Left forelimb (tissue), 1 donor: ENCODE measurements around the gene MRGPRD.
"Not testable (repeated sequence)": the region's sequence is repeated elsewhere in the genome, so short reads cannot be mapped to it uniquely, and the experiment has no call there.

Experiments used
- DNase-seq: peaks from one replicate; pipeline ENCODE4 v3.0.0-alpha.2; 2018; ENCODE audit warnings: low spot score

The MRGPRD gene

DNA sequence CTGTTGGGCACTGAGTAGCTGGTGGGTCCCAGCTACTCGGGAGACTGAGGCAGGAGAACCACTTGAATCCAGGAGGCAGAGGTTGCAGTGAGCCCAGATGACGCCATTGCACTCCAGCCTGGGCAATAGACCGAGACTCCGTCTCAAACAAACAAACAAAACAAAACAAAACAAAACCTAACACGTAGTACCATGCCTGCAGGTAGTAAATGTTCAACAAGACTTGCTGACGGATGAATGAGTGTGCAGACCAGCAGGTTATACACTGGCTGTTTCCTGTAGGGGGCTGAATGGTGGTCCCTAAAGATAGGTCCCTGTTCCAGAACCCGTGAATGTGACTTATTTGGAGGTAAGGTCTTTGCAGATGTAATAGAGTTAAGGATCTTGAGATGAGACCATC, 12.8 kb upstream of the MRGPRD start:
- DNase-seq: no peak

DNA sequence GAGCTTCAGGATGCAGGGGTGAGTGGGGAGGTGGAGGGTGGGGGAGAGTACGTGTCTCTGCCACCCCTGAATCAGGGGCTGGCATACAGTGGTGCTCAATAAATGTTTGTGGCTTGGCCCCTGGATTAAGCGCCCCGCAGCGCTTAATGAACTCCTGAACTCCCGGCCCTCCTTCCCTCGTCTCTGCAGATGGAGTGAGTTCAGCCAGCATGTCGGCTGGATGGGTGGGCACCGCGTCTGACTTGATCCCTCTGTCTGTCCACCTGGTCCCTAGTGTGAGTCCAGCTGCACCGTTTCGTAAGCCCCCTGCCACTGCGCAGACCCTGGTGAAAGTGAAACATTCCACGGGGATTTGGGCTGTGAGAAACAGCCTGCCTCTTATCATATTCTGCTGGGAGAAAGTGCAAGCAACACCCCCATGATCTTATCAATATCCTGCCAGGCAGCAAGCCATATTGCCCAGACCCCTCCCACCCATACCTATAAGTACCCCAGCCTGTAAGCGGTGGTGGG, 12.0 kb upstream of the MRGPRD start:
- no peak for DNase-seq

DNA sequence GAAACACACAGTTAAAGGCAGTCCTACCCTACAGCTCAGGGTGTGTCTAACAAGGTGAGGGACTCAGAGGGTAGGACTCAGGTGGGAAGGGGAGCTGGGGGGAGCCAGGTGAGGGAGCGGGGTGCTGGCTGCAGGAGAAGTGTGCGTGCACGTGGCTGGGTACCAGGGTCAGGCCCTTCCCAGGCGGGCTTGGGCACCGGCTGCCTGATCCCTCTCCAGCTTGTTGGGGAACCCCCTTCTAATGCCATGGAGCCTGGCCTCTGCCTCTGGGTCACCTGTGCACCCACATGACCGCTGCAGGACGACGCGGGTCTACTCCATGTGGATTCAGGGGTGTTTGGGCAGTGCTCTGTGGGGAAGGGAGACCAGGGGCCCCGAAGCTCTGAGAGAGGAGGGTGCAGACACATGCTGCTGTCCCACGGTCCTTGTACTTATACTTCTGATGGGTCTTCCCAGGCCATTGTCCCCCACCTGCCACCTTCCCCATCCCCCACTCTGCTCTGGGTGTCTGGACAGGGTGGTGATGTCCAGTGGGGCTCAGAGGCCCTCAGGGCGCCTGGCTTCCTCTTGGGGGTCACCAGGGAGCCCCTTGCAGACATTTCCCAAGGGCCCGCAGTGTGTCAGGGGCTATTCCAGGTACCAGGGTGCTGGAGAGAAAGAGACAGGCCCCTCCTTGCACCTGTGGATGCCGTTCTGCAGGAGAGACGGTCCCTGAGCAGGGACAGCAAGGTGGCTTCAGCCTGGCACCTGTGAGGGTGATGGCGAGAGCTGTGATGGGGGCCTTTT, 10.4 kb upstream of the MRGPRD start:
- DNase-seq: peak; percentile 56

DNA sequence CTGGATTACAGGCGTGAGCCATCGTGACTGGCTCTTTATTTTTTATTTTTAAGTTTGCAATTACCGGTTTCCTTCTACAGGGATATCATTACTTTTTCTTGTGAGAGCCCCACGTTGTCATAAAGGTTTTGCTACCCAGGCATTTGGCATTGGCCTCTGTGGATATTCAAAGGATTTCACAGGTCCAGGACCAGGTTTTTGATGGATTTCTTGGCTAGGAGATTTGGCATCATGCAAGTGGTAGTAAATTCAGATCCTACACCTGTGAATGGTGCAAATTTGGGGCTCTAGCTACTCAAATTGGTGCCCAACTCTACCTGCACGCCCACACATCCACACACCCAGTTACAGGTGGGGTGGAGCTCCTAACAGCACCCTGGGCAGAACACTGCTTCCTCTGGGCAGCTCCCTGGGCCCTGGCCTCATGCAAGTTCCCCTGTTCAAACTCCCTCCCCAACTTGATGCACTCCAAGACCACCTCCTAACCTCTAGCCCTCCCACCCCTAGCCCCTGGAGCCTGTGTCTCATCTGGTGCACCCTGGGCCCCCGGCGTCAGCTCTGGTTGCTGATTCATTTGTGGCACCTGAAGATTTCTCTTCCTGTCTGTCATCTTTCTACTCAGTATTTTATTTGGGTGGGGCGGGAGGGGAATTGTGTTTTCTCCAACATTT, 9.3 kb upstream of the MRGPRD start:
- DNase-seq: peak; percentile 48

DNA sequence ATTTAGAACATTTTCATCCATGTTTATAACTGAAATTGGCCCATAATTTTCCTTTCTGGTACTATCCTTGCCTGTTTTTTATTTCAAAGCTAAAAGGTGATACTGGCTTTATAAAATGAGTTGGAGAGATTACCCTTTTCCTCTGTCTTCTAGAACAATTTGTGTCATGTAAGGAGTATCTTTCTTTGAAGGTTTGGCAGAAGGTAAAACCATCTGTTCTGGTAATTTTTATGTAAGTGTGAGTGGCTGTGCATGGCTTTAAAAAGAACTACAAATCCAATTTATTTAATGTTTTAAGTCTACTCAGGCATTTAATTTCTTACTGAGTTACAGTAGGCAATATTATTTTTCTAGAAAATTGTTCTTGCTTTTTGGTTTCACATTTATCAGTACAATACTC, 7.7 kb upstream of the MRGPRD start:
- no peak for DNase-seq

DNA sequence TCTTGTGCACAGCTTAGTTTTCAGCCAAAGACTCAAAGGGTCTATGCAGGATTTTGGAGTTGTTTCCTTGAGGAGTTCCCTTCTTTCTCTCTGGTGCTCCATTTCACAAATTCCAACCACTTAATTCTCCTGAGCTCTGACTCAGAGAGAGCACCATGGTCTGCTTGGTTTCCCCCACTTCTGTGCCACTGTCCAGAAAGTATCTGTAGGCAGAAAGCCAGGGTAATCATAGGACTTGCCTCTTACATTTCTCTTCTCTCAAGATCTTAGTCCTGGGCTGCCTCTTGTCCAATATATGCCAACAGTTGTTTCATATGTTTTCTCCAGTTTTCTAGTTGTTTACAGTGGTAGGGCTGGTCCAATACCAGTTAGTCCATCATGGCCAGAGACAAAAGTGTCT, 6.4 kb upstream of the MRGPRD start:
- DNase-seq: no peak

DNA sequence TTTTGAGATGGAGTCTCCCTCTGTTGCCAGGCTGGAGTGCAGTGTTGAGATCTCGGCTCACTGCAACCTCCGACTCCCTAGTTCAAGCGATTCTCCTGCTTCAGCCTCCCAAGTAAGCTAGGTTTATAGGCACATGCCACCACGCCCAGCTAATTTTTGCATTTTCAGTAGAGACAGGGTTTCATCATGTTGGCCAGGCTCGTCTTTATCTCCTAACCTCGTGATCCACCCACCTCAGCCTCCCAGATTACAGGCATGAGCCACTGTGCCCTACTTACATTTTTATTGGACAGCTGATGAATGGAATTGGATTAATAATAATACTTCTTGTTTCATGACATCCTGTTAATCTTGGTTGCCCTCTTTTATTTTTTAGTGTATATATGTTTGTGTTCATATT, 3.0 kb upstream of the MRGPRD start:
- DNase-seq: no peak

DNA sequence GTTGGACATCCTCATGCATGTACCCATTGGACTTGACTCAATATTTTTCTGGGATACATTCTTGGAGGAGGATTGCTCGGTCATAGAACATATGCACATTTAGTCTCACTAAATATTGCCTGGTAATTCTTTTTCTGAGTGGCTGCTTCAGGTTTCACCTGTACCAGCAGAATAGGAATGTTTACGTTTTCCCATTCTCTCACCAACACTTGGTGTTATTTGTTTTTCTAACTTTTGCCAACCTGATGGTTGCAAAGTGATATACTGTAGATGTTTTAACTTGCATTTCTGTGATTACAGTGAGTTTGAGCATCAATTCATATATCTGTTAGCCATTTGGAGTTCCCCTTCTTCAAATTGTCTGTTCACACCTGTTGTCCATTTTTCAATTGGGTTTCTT, 1.3 kb upstream of the MRGPRD start:
- DNase-seq: no peak

DNA sequence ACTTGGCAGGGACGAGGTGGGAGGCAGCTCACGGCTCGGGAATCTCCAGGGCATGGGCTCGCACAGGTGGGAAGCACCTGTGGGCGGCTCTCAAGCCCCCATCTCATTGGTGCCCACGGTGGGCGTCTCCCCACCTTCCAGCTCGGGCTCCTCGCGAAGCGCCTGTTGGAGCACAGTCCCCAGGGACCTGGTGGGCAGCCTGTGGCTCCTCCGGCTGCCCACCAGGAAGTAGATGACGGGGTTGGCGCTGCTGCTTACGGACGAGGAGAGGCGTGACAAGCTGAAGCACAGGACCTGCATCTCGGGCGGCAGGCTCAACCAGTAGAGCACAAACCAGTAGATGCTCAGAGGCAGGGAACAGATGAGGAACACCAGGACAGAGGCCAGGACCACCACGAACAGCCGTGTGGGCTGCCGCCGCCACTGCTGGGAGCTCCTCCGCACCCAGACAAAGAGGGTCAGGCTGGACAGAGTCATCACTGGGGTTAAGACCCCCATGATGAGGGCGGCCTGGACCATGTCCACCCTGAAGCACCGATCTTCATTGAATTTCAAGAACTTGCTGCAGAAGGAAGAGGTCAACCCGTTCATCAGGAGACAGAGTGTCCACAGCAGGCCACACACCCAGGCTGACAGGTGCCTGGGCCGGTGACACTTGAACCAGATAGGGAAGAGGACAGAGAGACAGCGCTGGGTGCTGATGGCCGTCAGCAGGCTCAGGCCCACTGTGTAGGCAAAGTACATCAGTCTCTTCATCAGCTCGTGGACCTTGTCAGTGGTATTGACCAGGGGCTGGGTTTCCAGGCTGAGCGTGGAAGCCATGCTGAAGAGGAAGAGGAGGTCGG, 633 bp downstream of the MRGPRD start:
- no peak for DNase-seq

DNA sequence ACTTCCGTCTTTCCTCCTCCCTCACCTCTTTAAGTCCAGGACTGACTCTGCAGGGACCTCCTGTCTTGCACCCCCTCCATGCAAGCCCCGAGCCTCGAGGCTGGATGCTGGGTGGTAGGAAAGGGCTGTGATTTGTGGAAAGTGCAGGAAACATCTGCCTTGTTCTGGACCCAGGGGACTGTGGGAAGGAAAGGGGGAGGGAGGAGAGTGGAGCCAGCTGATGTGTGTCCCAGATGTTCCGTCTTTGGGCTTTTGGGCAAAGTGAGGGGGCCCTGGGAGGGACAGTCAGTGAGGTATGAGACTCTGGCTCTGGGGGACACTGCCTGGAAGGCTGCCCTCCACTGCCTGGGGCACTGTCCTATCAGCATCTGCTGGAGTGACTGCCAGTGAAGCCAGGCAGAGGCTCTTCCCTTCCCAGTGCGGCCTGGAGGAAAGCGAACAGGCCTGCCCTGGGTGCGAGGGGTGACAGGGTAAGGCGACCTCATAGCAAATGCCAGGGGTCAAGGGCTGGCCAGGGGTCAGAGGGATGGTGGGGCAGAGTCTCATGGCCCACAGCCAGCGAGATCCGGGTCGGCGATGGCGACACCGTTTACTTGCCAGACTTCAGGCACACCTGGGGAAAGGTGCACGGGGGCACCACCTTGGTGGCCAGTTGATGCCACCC, 1.7 kb downstream of the MRGPRD start:
- DNase-seq: peak; percentile 74

DNA sequence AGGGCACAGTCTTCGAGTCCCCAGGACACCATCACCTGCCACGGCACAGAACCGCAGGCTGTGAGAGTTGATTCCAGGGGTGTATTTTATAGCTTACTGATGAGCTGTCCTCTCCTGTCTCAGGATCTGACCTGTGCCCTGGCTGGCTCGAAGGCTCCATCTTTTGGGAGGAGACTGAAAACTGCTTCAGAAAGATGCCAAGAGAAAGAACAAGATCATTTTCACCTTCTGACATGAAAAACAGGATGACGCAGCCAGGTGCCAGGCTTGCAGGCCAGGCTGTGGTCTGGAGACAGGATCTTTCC, 2.2 kb downstream of the MRGPRD start:
- DNase-seq: no peak

DNA sequence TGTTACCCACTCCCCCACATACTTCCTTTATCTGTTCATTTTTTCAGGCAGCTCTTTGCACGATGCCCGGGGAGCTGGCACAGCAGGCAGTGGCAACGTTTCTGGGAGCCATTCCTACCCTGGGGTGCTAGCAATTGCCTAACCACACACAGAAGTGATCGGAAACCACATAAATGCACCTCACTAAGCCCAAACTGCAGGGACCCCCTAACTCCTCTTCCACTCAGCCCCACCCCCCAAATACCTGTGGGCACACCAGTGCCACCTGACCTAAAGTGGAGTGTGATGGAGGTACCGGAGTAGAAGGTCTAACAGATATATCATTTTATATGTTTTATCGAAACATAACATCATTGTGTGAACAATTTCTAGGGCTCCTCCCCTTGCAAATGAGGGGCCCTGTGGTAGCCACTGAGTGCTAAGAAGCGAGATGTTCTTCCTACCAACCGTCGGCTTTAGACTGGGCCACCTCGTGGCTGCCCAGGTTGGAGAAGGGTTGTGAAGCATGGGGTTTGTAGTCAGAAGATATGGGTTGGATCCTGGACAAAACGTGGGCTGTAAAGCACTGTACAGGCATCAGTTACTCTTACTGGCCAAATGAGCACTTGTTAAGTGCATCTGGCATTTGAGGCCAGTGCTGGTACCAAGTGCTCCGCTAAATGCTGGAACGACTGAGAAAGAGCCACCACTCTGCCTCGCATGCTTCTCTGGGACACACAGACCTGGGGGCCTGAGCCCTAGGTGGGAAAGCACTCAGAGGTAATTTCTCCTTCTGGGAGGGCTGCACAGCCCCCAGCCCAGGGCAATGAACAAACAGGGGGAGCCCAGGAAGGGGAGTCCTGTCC, 2.8 kb downstream of the MRGPRD start:
- no peak for DNase-seq

DNA sequence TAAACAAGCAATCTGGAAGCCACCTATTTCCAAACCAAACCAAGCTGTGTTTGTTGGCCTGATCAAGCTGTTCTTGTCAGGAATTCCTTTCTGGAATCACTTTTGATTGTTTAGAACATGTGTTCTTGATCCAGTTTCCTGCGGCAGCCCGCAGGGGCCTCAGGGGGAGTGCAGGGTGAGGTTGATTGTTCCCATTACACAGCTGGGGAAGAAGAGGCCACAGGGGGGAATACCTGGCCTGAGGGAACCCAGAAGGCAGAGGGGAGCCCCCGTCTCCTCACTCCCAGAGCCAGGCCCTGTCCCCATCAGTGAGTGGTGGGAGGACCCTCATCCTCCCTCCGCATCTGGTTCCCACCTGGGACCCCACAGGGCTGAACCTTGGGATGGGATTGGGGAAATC, 4.2 kb downstream of the MRGPRD start:
- DNase-seq: no peak

DNA sequence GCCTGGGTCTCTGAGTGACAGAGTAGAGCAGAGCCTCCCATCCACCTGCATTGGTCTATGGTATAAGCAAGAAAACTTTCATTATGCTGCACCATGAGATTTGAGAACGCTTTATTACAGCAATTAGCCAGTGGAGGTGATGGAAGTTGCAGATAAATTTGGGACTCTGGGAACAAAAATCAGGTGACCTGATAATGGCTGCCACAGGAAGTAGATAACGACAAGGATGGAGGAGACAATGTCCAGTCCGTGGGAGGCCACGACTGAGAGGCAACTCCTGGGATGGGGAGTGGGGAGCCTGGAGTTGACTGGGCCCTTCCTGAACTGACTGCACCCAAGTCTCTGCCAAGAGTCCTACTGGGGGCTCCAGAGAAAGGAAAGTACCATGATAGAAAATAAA, 4.7 kb downstream of the MRGPRD start:
- DNase-seq: no peak

DNA sequence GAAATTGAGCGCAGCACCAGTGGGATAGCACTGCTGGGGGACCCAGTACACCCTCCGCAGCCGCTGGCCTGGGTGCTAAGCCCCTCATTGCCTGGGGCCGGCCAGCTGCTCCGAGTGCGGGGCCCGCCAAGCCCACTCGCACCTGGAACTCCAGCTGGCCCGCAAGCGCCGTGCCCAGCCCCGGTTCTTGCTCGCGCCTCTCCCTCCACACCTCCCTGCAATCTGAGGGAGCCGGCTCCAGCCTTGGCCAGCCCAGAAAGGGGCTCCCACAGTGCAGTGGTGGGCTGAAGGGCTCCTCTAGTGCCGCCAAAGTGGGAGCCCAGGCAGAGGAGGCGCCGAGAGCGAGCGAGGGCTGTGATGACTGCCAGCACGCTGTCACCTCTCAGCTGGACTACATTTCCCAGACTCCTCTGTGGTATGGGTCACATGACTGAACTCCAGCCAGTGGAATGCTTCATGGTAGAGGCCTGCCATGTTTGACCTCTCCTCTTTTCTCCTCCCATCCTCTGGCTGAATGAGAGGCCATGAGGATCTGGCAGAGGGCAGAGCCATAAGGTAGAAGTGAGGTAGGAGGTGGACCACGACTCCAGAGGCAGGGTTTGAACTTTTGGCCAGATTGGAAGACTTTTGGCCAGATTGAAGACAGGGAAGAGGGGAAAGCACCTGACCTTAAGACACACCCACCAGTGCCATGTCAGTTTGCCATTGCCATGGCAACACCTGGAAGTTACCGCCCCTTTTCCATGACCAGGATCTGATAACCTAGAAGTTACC, 6.2 kb downstream of the MRGPRD start:
- no peak for DNase-seq

DNA sequence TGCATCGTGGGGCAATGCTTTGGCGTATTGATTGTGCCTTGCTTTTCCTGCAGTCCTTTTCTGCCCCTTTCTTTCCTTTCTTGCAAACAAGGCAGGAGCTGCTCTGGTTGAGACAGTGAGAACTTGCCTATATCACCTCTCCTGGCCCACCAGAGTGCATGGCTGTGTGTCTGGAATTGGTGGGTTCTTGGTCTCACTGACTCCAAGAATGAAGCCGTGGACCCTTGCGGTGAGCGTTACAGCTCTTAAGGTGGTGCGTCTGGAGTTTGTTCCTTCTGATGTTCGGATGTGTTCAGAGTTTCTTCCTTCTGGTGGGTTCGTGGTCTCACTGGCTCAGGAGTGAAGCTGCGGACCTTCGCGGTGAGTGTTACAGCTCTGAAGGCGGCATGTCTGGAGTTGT, 7.1 kb downstream of the MRGPRD start:
- not testable (repeated sequence) for DNase-seq

DNA sequence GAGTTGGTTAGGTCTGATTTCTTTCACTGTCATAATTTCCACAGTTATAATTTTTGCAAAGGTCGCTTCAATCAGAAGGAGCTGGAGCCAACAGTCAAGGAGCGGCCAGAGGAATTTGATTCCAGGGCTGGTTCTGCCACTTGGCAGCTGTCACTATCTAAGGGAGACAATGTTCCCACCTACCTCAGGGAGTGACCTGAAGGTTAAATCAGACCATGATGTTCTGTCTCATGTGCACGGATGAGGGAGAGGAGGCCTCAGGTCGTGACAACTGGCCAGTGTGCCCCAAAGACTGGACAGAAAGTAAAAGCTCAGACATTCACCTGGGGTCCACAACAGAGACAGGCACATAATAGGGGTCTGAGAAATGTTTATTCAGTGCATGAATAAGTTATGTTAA, 7.6 kb downstream of the MRGPRD start:
- DNase-seq: no peak

DNA sequence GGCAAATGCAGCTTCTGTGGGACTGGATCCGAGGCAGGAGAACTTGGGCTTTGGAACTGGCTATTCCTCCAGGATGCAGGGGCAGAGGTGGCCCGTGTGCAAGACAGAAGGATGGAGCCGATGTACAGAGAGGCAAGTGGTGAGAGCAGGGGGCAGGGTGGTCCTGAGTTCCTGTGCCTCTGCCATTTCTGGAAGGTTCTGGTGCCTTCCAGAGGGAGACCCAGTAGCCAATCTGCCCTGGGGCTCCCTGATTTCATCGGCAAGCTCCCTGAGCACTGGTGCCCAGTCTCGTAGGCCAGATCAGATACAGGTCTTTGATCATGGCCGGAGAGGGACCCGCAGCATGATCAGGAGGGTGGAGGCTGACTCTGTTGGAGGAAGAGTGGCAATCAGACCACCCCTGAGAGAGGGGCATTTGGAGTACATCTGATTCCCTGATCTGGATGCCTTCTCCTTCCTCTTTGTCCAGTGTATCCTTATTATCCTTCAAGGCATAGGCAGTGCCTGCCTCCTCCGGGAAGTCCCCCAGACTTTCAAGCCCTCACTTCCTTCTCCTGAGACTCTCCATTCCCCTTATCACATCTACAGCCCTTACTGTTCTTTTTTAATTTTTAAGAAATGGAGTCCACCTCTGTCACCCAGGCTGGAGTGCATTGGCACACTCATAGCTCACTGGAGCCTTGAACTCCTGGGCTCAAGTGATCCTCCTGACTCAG, 9.7 kb downstream of the MRGPRD start:
- no peak for DNase-seq

DNA sequence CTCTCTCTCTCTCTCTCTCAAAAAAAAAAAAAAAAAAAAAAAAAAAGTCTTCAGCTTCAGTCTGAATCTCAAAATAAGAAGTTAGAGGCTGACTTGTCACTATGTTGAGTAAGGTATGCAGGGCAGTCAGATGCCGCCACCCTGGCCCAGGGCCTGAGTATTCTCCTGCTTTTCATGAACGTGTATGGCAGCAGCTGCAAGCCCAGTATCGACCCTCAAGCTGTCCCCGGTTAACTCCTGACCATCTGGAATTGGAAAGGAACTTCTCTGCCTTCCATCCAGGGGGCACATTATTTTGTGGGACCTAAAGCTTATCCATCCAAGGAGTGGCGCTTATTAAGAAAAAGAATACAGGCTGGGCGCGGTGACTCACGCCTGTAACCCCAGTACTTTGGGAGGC, 11.4 kb downstream of the MRGPRD start:
- DNase-seq: no peak
